Stromal cell of bone marrow (primary cell): ENCODE results near the gene COL9A2.

Experiments used
- DNase-seq: peaks from one replicate; pipeline ENCODE4 v3.0.0-alpha.2; 2012; ENCODE audit warnings: low read depth

Gene COL9A2

DNA sequence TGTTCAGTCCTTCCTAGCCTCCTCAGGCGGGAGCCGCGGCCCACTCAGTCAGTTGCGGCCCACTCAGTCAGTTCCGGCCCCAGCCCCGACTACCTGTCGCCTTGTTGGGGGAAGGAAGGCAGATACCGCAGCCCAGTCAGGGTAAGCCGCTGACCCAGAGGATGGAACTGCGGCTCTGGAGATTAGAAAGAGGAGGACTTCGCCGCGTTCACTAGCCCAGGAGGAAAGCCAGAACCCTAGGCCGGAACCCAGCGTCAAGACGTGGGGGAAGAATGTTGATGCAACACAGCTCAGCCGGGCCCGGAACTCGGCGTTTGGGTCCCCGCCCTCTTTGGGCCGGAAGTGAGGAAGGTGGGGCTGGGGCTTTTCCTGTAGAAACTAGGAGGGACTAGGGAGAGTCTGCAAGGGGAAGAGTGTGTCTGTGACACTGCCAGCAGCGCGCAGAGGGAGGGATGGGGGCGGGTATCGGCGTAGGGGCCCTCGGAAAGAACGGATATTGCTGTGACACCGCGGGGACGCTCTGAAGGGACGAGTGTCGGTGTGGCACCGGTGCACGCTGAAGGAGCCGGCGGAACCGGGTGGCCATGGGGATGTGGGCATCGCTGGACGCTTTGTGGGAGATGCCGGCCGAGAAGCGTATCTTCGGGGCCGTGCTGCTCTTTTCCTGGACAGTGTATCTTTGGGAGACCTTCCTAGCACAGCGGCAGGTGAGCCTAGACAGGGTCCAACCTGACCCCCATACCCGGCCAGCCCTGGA is 59.2 kb downstream of the COL9A2 start, which contains the start of gene ZMPSTE24:
Gene ZMPSTE24 (plus strand): TSS at position 549 of the 757 bp plus-strand sequence. CDS start 36 bp downstream, at position 585.
- peak; percentile 94 for DNase-seq

DNA sequence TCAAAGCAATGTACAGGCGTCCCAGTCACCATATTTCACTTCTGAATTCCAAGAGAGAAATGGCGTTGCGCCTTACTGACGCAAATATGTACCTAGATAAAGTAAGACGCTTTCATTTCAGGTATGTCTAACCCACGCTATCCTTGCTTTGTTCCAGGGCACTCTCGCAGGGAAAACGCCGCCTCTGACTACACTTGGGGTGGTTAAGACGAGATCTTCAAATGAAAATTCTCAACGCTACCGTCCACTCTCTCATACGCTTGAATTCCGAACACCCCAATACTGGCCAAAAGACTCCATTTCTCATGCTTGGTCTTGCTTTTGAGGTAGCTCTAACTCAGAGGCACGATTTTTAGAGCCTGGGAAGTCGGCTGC is 59.8 kb downstream of the COL9A2 start:
- DNase-seq = no peak

DNA sequence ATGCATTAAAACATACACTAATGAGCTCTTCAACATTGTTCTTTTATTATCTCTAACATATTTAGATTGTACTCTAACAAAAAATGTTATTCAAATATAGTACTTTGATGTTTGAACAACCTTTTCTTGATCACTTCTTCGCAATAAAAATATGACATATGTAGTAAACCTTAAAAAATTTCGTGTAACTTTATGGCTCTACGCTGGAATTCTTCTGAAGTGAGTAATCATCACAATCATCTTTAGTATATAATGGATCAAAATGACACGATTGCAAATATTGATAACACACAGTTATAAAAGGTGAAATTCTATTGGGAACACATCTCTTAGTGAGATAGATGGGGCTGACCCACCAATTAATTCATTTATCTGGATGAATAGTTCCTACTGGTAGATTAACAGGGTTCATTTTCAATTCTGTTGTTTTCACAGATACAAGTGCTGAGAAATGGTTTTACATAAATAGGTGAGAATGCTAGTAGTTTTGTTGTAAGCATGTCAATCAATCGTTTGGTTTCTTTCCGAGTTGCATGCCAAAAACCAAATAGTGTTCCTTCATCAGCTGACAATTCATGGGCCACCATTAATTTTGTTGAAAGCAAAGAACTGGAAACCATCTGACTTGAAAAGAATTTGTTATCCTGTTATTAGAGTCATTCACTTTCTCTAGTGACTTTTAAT is 60.5 kb downstream of the COL9A2 start:
- DNase-seq = no peak

DNA sequence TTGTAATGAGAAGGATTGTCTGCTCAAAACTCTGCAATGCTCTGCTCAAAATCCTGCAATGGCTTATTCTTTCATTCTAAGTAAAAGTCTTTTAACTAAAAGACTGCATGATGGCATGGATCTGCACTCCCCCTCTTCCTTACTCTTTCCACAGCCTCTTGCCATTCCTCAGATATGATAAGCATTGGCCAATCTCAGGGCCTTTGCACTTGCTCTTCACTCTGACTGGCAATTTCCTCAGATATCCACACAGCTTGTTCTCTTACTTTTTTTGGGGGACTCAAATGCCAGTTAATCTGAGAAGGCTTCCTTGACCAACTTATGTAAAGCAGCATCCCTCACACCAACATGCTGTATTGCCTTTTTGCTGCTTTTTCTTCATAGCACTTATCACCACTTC is 61.9 kb downstream of the COL9A2 start:
- DNase-seq = no peak

DNA sequence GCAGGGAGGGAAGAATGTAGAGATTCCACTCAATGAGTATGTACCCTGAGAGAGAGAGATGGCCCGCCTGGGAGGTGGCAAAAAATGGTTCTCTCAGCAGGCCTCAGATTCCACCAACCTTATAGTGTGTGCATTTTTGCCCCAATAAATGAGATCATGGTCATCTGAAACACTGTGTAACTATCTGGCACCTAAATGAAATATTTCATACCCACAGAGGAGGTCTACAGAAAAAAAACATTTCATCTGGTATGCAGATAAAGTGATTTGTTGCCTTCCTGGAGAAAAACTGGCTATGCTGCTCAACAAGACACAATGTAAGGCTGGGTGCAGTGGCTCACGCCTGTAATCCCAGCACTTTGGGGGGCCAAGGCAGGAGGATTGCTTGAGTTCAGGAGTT is 64.5 kb downstream of the COL9A2 start:
- no peak for DNase-seq

DNA sequence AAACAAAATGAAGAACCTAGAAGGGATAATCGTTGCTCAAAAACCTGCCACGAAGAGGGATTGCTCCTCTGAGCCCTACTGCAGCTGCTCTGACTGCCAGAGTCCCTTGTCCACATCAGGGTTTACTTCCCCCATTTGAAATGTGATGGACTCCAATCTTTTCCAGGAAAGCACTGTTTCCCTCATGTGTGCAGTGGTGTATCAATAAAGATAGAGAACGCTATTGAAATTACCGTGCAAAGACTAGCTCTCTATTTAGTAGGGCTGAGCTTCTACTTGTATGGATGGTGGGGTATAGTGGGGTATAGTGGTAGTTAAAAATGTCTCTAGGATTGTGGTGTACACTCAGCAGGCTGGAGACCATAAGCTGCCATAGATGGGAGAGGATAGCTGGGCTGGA is 65.6 kb downstream of the COL9A2 start:
- DNase-seq = no peak
